Tibial nerve (tissue), 4 donors: ENCODE data around the gene AIFM1. TPM values are rescaled to one million over a fixed set of nuclear protein-coding genes. Genes with fewer than 3 reads are reported as not detected.

Experiments used
- DNase-seq, 2 donors: peaks; one replicate each; pipeline ENCODE4 v3.0.0-alpha.2; 2019; ENCODE audit warnings: low spot score in 2 of 2
- H3K27ac ChIP-seq, 4 donors: fragments of 200-600 bp; sonication (generic) in 3 of 4; one replicate each; pipeline ENCODE4 v1.5.1; 2017 to 2019; ENCODE audit warnings: mild to moderate bottlenecking in 1 of 4
- H3K27me3 ChIP-seq, 2 donors: fragments of 200-600 bp; sonication (generic) in 1 of 2; one replicate each; pipeline versions ENCODE4 v1.5.1 to v1.6.0; 2017 to 2019
- H3K36me3 ChIP-seq, 3 donors: fragments of 200-600 bp; sonication (generic); one replicate each; pipeline ENCODE4 v1.5.1; 2018 to 2019
- H3K4me1 ChIP-seq, 4 donors: fragments of 200-600 bp; sonication (generic) in 3 of 4; one replicate each; pipeline ENCODE4 v1.5.1; 2017 to 2019
- H3K4me3 ChIP-seq, 4 donors: fragments of 200-600 bp; sonication (generic) in 3 of 4; one replicate each; pipeline ENCODE4 v1.5.1; 2017 to 2019; ENCODE audit warnings: mild to moderate bottlenecking in 1 of 4, moderate library complexity in 1 of 4
- H3K9me3 ChIP-seq, 4 donors: fragments of 200-600 bp; sonication (generic) in 3 of 4; one replicate each; pipeline ENCODE4 v1.5.1; 2017 to 2019
- CTCF ChIP-seq, 5 experiments: fragments of 200-600 bp in 3 of 5; fragments of 450-650 bp in 2 of 5; sonication (generic) in 3 of 5; IDR thresholded peaks; one replicate each; pipeline ENCODE4 v1.5.1; 2016 to 2019; ENCODE audit warnings: antibody characterized with exemption in 5 of 5, mild to moderate bottlenecking in 3 of 5, moderate library complexity in 2 of 5
- EP300 ChIP-seq, 2 donors: sonication (generic); formaldehyde crosslinking; IDR thresholded peaks; one replicate each; pipeline ENCODE4 v1.6.1; 2017; ENCODE audit warnings: antibody characterized with exemption in 2 of 2, mild to moderate bottlenecking in 1 of 2
- POLR2A ChIP-seq, 2 donors: fragments of 450-650 bp; IDR thresholded peaks; one replicate each; pipeline ENCODE4 v1.6.1; 2017; ENCODE audit warnings: antibody characterized with exemption in 2 of 2, mild to moderate bottlenecking in 2 of 2, moderate library complexity in 2 of 2
- WGBS, 2 donors: methylation state at CpG; one replicate each; pipeline ENCODE4 v1.1.5; 2018; 5-methylcytosine and 5-hydroxymethylcytosine counted together
- total RNA-seq, 4 donors: library from RNA; depleted of rRNA; stranded (reverse); fragments of >200 nt; gene quantifications; one replicate each; pipeline ENCODE4 v1.1.0, GENCODE V29; 2016

The AIFM1 gene
- total RNA-seq, 4 donors from 2014 or later, result 12.0 to 18.4 (median 16.7) TPM

- peaks cover 0 to 38% (median 4%) of the 10 kb centered on the region in 4 donors for H3K4me1 ChIP-seq
- H3K9me3 ChIP-seq, result no peaks in the 10 kb centered on the region
- peak; percentile 59 to 68 for DNase-seq
- no peaks in the 10 kb centered on the region for H3K36me3 ChIP-seq
- peak in 1 of 2 donors; percentile 77 for TF ChIP-seq EP300 (IDR thresholded peaks at IDR 0.05)
- TF ChIP-seq CTCF (IDR thresholded peaks at IDR 0.05), result no peak
- no peak for TF ChIP-seq POLR2A (IDR thresholded peaks at IDR 0.05)
- H3K27me3 ChIP-seq, result no peaks in the 10 kb centered on the region
- 50 to 65% methylated on average over 5 of the region's 5 CpGs for WGBS, 2 donors
- H3K4me3 ChIP-seq, result no peak overlapping the region
- H3K27ac ChIP-seq, result peak overlapping the region in 1 of 4 donors; percentile 24
These were observed 65.5 kb downstream of the AIFM1 start for GRCh38 chrX:130100180-130100579.

- Histone ChIP-seq H3K9me3 (no peaks in the 10 kb centered on the region), H3K4me1 (peaks cover 0 to 30% (median 4%) of the 10 kb centered on the region in 4 donors), H3K36me3 (no peaks in the 10 kb centered on the region), H3K27me3 (no peaks in the 10 kb centered on the region), H3K4me3 (no peak overlapping the region), H3K27ac (no peak overlapping the region)
- DNase-seq, result no peak
- TF ChIP-seq CTCF (IDR thresholded peaks at IDR 0.05), result no peak
- TF ChIP-seq EP300 (IDR thresholded peaks at IDR 0.05), result no peak
- no peak for TF ChIP-seq POLR2A (IDR thresholded peaks at IDR 0.05)
- 67 to 85% methylated on average over 5 of the region's 5 CpGs for WGBS, 2 donors
These were observed 67.5 kb downstream of the AIFM1 start for GRCh38 chrX:130098210-130098552.

- Histone ChIP-seq H3K27me3 (no peaks in the 10 kb centered on the region), H3K9me3 (no peaks in the 10 kb centered on the region), H3K4me3 (no peak overlapping the region), H3K36me3 (no peaks in the 10 kb centered on the region), H3K27ac (no peak overlapping the region), H3K4me1 (peaks cover 0 to 30% (median 4%) of the 10 kb centered on the region in 4 donors)
- 59 to 71% methylated on average over 4 to 14 of the region's 14 CpGs for WGBS, 2 donors
- TF ChIP-seq CTCF (IDR thresholded peaks at IDR 0.05) (no peak), POLR2A (IDR thresholded peaks at IDR 0.05) (no peak), EP300 (IDR thresholded peaks at IDR 0.05) (no peak)
- DNase-seq, result no peak
These were observed 68.0 kb downstream of the AIFM1 start for GRCh38 chrX:130097507-130098209.

- Histone ChIP-seq H3K9me3 (no peaks in the 10 kb centered on the region), H3K27ac (no peak overlapping the region), H3K4me1 (peaks cover 0 to 36% (median 3%) of the 10 kb centered on the region in 4 donors), H3K36me3 (no peaks in the 10 kb centered on the region), H3K27me3 (no peaks in the 10 kb centered on the region), H3K4me3 (no peak overlapping the region)
- no peak for TF ChIP-seq CTCF (IDR thresholded peaks at IDR 0.05)
- TF ChIP-seq POLR2A (IDR thresholded peaks at IDR 0.05), result no peak
- no peak for TF ChIP-seq EP300 (IDR thresholded peaks at IDR 0.05)
- WGBS, 2 donors, result 80 to 91% methylated on average over 6 of the region's 6 CpGs
- DNase-seq, result no peak
These were observed 70.2 kb downstream of the AIFM1 start for GRCh38 chrX:130095249-130096030.

GRCh38 chrX:130094696-130095095 lies 70.9 kb downstream of the AIFM1 start:
- Histone ChIP-seq H3K4me3 (no peak overlapping the region), H3K9me3 (no peaks in the 10 kb centered on the region), H3K4me1 (peaks cover 0 to 30% (median 1%) of the 10 kb centered on the region in 4 donors), H3K27ac (no peak overlapping the region), H3K36me3 (no peaks in the 10 kb centered on the region), H3K27me3 (no peaks in the 10 kb centered on the region)
- WGBS, 2 donors, result 75 to 84% methylated on average over 4 to 8 of the region's 8 CpGs
- DNase-seq, result no peak
- no peak for TF ChIP-seq CTCF (IDR thresholded peaks at IDR 0.05)
- no peak for TF ChIP-seq POLR2A (IDR thresholded peaks at IDR 0.05)
- TF ChIP-seq EP300 (IDR thresholded peaks at IDR 0.05), result no peak
